GM19438 (cell line): ENCODE results near the gene CHCHD1.
"Not testable (repeated sequence)": the region's sequence is repeated elsewhere in the genome, so short reads cannot be mapped to it uniquely, and the experiment has no call there.

Experiments used
- ATAC-seq: cut with Tn5 transposase; IDR thresholded peaks from one replicate; pipeline ENCODE4 v1.9.1; 2021; ENCODE audit warnings: low read depth; ENCODE audit not compliant: unreplicated experiment

CHCHD1 gene

GRCh38 chr10:73809061-73809818, 27.4 kb downstream of the CHCHD1 start:
- ATAC-seq: no peak

GRCh38 chr10:73810358-73810734, 28.5 kb downstream of the CHCHD1 start:
- no peak for ATAC-seq

- ATAC-seq: peak; percentile 40
These were observed 29.1 kb downstream of the CHCHD1 start for GRCh38 chr10:73810735-73811465.

GRCh38 chr10:73812657-73813056, 30.8 kb downstream of the CHCHD1 start:
- ATAC-seq: no peak

- no peak for ATAC-seq
These were observed 31.5 kb downstream of the CHCHD1 start for GRCh38 chr10:73813333-73813732.

- no peak for ATAC-seq
These were observed 32.5 kb downstream of the CHCHD1 start for GRCh38 chr10:73814276-73814895.

GRCh38 chr10:73814896-73815718, 33.3 kb downstream of the CHCHD1 start:
- no peak for ATAC-seq

GRCh38 chr10:73815719-73816030, 33.8 kb downstream of the CHCHD1 start:
- ATAC-seq: no peak

GRCh38 chr10:73816917-73817729, 35.3 kb downstream of the CHCHD1 start:
- ATAC-seq: no peak

- no peak for ATAC-seq
These were observed 36.0 kb downstream of the CHCHD1 start for GRCh38 chr10:73817826-73818225.

- no peak for ATAC-seq
These were observed 36.6 kb downstream of the CHCHD1 start for GRCh38 chr10:73818402-73818801.

- no peak for ATAC-seq
These were observed 37.2 kb downstream of the CHCHD1 start for GRCh38 chr10:73819081-73819480.

- no peak for ATAC-seq
These were observed 37.8 kb downstream of the CHCHD1 start for GRCh38 chr10:73819513-73820093.

GRCh38 chr10:73823391-73823790, 41.5 kb downstream of the CHCHD1 start:
- ATAC-seq: no peak

GRCh38 chr10:73824146-73824725, 42.4 kb downstream of the CHCHD1 start:
- ATAC-seq: no peak

GRCh38 chr10:73827346-73828089, 45.7 kb downstream of the CHCHD1 start:
- no peak for ATAC-seq

GRCh38 chr10:73828161-73828560, 46.3 kb downstream of the CHCHD1 start:
- no peak for ATAC-seq

GRCh38 chr10:73829090-73829489, 47.2 kb downstream of the CHCHD1 start:
- not testable (repeated sequence) for ATAC-seq
